SU-DHL-6 (cell line): Measurements from ENCODE around the gene DDN.

Experiments
- H2AFZ ChIP-seq: fragments of 200-600 bp; sonication (generic); 2 replicates; pipeline ENCODE4 v1.6.1; 2014; ENCODE audit warnings: low read depth, mild to moderate bottlenecking, moderate library complexity, mixed read lengths, antibody characterized with exemption, low read length; ENCODE audit not compliant: severe bottlenecking
- H3F3A ChIP-seq: fragments of 200-600 bp; shearing (Covaris generic); 2 replicates; pipeline ENCODE4 v1.6.0; 2016; ENCODE audit warnings: antibody characterized with exemption, mild to moderate bottlenecking; ENCODE audit not compliant: insufficient read depth
- H3K27ac ChIP-seq: fragments of 200-600 bp; sonication (generic); 2 replicates; pipeline ENCODE4 v1.5.1; 2016; ENCODE audit warnings: low read depth, mild to moderate bottlenecking, low read length, moderate library complexity, mixed read lengths
- H3K27me3 ChIP-seq: fragments of 200-600 bp; sonication (generic), shearing (Covaris generic); 2 replicates; pipeline ENCODE4 v1.6.0; 2014; ENCODE audit warnings: mild to moderate bottlenecking, low read length
- H3K36me3 ChIP-seq: fragments of 200-600 bp; sonication (generic); 2 replicates; pipeline ENCODE4 v1.6.1; 2014; ENCODE audit warnings: mild to moderate bottlenecking, low read length, mixed read lengths
- H3K4me2 ChIP-seq: fragments of 300-600, 200-600 bp; shearing (Covaris generic), sonication (generic); 2 replicates; pipeline ENCODE4 v1.6.0; 2014; ENCODE audit warnings: low read length, low read depth, mild to moderate bottlenecking; ENCODE audit not compliant: poor library complexity, severe bottlenecking
- H3K4me3 ChIP-seq: fragments of 200-600 bp; sonication (generic); 2 replicates; pipeline ENCODE4 v1.5.1; 2014; ENCODE audit warnings: antibody characterized with exemption, low read length, mild to moderate bottlenecking, mixed read lengths; ENCODE audit not compliant: insufficient read depth, poor library complexity, severe bottlenecking
- H3K79me2 ChIP-seq: fragments of 200-600 bp; sonication (generic); 2 replicates; pipeline ENCODE4 v1.6.1; 2014; ENCODE audit warnings: mild to moderate bottlenecking, low read length, moderate library complexity; ENCODE audit not compliant: insufficient read depth
- H3K9ac ChIP-seq: fragments of 200-600 bp; sonication (generic); 2 replicates; pipeline ENCODE4 v1.7.0; 2014; ENCODE audit warnings: mild to moderate bottlenecking, low read length
- H3K9me2 ChIP-seq: fragments of 200-600 bp; sonication (generic); replicated peaks from 2 replicates; pipeline ENCODE4 v1.6.1; 2014; ENCODE audit warnings: low read length; ENCODE audit not compliant: insufficient read depth
- H3K9me3 ChIP-seq: fragments of 200-600 bp; sonication (generic); 2 replicates; pipeline ENCODE4 v1.6.1; 2014; ENCODE audit warnings: low read length, mixed read lengths; ENCODE audit not compliant: insufficient read depth
- H4K20me1 ChIP-seq: fragments of 200-600 bp; sonication (generic); 2 replicates; pipeline ENCODE4 v1.6.1; 2014; ENCODE audit warnings: low read depth, mild to moderate bottlenecking, antibody characterized with exemption, low read length, moderate library complexity, mixed read lengths
- CTCF ChIP-seq: fragments of 200-600 bp; sonication (generic); IDR thresholded peaks from one replicate; pipeline ENCODE4 v1.5.1; 2017; ENCODE audit warnings: antibody characterized with exemption, mild to moderate bottlenecking, low read length, moderate library complexity; ENCODE audit not compliant: insufficient read depth, poor library complexity, severe bottlenecking
- EZH2phosphoT487 ChIP-seq: fragments of 200-600 bp; sonication (generic), shearing (Covaris generic); conservative IDR thresholded peaks from 2 replicates; pipeline ENCODE4 v1.6.1; 2018; ENCODE audit warnings: mild to moderate bottlenecking, antibody characterized with exemption, low read length, moderate library complexity, mixed read lengths

The DDN gene

GRCh38 chr12:49019443-49020324, 20.5 kb upstream of the DDN start:
- peak overlapping the region; percentile 86 for H3K4me2 ChIP-seq
- no peaks in the 10 kb centered on the region for H3K9me3 ChIP-seq
- H3K36me3 ChIP-seq = no peaks in the 10 kb centered on the region
- peak overlapping the region; percentile 86 for H3K27ac ChIP-seq
- peak overlapping the region; percentile 71 for H3K4me3 ChIP-seq
- no peaks in the 10 kb centered on the region for H3K9me2 ChIP-seq
- H3K27me3 ChIP-seq = no peaks in the 10 kb centered on the region
- H2AFZ ChIP-seq = peak overlapping the region; percentile 39
- H3K9ac ChIP-seq = peak overlapping the region; percentile 82
- peaks cover 20% of the 10 kb centered on the region for H3F3A ChIP-seq
- TF ChIP-seq CTCF = peak; percentile 34
- no peak for TF ChIP-seq EZH2phosphoT487
- H3K79me2 ChIP-seq = peaks cover 8% of the 10 kb centered on the region; the same call in 1 of the 2 replicates
- no peaks in the 10 kb centered on the region for H4K20me1 ChIP-seq

- peaks cover 8% of the 10 kb centered on the region; the same call in 1 of the 2 replicates for H3K79me2 ChIP-seq
- no peaks in the 10 kb centered on the region for H3K9me2 ChIP-seq
- H3K36me3 ChIP-seq = no peaks in the 10 kb centered on the region
- no peak for TF ChIP-seq CTCF
- no peak for TF ChIP-seq EZH2phosphoT487
- peak overlapping the region; percentile 86 for H3K4me2 ChIP-seq
- H4K20me1 ChIP-seq = no peaks in the 10 kb centered on the region
- peak overlapping the region; percentile 71 for H3K4me3 ChIP-seq
- peak overlapping the region; percentile 75 for H2AFZ ChIP-seq
- H3K9ac ChIP-seq = peak overlapping the region; percentile 82
- H3K27ac ChIP-seq = peak overlapping the region; percentile 86
- no peaks in the 10 kb centered on the region for H3K9me3 ChIP-seq
- H3F3A ChIP-seq = peaks cover 19% of the 10 kb centered on the region
- H3K27me3 ChIP-seq = no peaks in the 10 kb centered on the region
Measured at GRCh38 chr12:49019120-49019430, 19.9 kb upstream of the DDN start.

DNA sequence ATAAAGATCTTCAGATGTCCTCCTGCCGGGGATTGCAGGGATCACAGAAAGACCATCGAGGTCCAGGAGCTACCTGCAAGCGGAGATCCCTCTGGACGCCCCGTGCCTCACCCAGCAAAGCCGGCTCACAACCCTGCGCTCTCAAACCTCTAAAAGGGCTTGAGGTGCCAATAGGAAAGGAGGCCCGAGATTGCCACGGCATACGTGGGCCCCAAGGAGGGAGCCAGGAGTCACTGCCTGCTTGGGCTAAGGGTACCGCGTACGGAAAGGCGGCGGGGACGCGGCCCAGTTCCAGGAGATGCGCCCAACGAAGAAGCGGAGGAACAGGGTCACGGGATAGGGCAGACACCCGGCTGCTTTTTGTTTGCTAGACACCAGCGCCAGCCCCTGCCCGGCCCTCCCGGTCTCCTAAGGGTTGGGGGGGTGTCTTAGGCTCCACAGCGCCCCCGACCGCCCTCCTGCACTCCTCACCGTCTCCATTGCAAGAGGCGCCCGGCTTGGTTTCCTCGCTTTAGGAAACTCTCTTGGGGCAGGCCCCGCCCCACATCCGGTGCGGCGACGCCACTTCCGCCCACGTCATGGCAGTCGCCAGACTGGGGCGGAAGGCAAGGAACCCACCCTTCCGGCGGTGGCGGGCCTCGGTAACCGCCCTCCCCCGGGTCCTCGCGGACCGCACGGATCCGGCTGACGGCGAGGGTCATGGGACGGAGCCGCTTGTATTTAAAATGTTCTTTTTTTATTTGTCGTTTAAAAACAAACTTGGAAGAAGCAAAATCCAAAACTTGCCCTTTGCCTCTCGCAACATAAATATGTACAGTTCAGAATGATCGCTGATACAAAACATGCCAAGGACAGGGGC, 19.3 kb upstream of the DDN start, which contains the start of gene PRKAG1:
PRKAG1 (minus strand) TSS at position 516 of the 859 bp plus-strand sequence; CDS start at position 480, 36 bp downstream.
- no peaks in the 10 kb centered on the region for H4K20me1 ChIP-seq
- peak within 1 kb of the TSS; percentile 86 for H3K4me2 ChIP-seq
- TF ChIP-seq CTCF (peak; percentile 28), EZH2phosphoT487 (no peak)
- H3K27me3 ChIP-seq = no peaks in the 10 kb centered on the region
- peak within 1 kb of the TSS; percentile 75 for H2AFZ ChIP-seq
- H3K36me3 ChIP-seq = no peaks in the 10 kb centered on the region
- peak within 1 kb of the TSS; percentile 82 for H3K9ac ChIP-seq
- H3K9me3 ChIP-seq = no peaks in the 10 kb centered on the region
- H3K79me2 ChIP-seq = peaks cover 8% of the 10 kb centered on the region; the same call in 1 of the 2 replicates
- peak within 1 kb of the TSS; percentile 71 for H3K4me3 ChIP-seq
- peaks cover 13% of the 10 kb centered on the region for H3F3A ChIP-seq
- H3K9me2 ChIP-seq = no peaks in the 10 kb centered on the region
- H3K27ac ChIP-seq = peak within 1 kb of the TSS; percentile 86
